Tibial nerve (tissue), 3 donors: ENCODE data around the gene MPZL1.

Experiments used
- EP300 ChIP-seq, 2 donors: sonication (generic); formaldehyde crosslinking; IDR thresholded peaks; one replicate each; pipeline ENCODE4 v1.6.1; 2017; ENCODE audit warnings: antibody characterized with exemption in 2 of 2, mild to moderate bottlenecking in 1 of 2
- POLR2A ChIP-seq, 2 donors: fragments of 450-650 bp; IDR thresholded peaks; one replicate each; pipeline ENCODE4 v1.6.1; 2017; ENCODE audit warnings: antibody characterized with exemption in 2 of 2, mild to moderate bottlenecking in 2 of 2, moderate library complexity in 2 of 2

GRCh38 chr1:167694691-167695090, 27.1 kb upstream of the MPZL1 start:
- TF ChIP-seq EP300 (IDR thresholded peaks at IDR 0.05) (no peak), POLR2A (IDR thresholded peaks at IDR 0.05) (no peak)
